Gastroesophageal sphincter (tissue), 3 donors: ENCODE data around the gene GYG1.
A peak's percentile ranks its signal among the peaks of the same experiment; 100 is the strongest.

Experiments used
- POLR2A ChIP-seq, 2 donors: fragments of 450-650 bp; IDR thresholded peaks; one replicate each; pipeline ENCODE4 v1.6.1; 2017; ENCODE audit warnings: antibody characterized with exemption in 2 of 2, mild to moderate bottlenecking in 2 of 2, moderate library complexity in 1 of 2
- POLR2AphosphoS5 ChIP-seq: sonication (generic); formaldehyde crosslinking; IDR thresholded peaks from one replicate; pipeline ENCODE4 v1.6.1; 2017; ENCODE audit warnings: antibody characterized with exemption
- TF ChIP-seq, protein P1 (sequence below), 4 experiments: fragments of 200-600 bp in 2 of 4; fragments of 450-650 bp in 2 of 4; sonication (generic) in 1 of 4; IDR thresholded peaks; one replicate each; pipeline ENCODE4 v1.5.1; 2017 to 2019; ENCODE audit warnings: antibody characterized with exemption in 4 of 4, mild to moderate bottlenecking in 2 of 4, moderate library complexity in 2 of 4

DNA sequence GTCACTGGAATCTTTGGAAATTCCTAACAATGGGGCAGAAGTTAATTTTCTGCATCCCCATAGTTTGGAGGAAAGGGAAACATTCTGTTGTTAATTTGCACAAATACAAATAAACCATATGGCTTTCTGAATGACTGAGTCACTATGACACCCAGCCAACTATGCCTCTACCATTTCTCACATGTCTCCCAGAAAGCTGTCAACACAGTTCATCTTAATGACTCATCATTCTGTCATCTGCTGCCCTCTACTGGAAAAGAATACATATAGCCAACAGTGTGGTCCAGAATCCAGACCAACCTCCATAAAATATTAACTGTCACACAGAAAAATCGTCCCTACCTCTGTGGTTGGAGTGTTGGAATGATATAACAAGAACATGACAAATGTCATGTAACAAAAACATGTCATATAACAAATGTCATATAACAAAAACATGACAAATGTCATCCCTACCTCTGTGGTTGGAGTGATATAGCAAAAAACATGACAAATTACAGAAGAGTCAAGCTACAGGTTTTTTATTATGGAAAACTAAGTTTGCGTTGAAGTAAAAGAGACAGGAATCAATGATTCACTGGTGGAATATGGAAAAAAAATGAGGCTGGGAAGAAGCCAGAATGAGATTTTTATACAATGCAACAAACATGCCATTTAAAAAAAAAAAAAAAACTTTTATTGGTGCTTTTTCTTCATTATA lies 47.7 kb upstream of the GYG1 start:
- TF ChIP-seq, protein P1, sequence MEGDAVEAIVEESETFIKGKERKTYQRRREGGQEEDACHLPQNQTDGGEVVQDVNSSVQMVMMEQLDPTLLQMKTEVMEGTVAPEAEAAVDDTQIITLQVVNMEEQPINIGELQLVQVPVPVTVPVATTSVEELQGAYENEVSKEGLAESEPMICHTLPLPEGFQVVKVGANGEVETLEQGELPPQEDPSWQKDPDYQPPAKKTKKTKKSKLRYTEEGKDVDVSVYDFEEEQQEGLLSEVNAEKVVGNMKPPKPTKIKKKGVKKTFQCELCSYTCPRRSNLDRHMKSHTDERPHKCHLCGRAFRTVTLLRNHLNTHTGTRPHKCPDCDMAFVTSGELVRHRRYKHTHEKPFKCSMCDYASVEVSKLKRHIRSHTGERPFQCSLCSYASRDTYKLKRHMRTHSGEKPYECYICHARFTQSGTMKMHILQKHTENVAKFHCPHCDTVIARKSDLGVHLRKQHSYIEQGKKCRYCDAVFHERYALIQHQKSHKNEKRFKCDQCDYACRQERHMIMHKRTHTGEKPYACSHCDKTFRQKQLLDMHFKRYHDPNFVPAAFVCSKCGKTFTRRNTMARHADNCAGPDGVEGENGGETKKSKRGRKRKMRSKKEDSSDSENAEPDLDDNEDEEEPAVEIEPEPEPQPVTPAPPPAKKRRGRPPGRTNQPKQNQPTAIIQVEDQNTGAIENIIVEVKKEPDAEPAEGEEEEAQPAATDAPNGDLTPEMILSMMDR (IDR thresholded peaks at IDR 0.05), result peak; percentile 38 to 70 (median 58)
- no peak for TF ChIP-seq POLR2AphosphoS5
- TF ChIP-seq POLR2A (IDR thresholded peaks at IDR 0.05), result no peak
